ENCODE data around the gene ZNF280A.

ZNF280A gene

GRCh38 chr22:22546490-22546889, 26.4 kb upstream of the ZNF280A start:
- Histone ChIP-seq H3K27ac (ENCODE audit: poor library complexity, severe bottlenecking) (no peak overlapping the region), H3K27me3 (ENCODE audit: insufficient read depth, poor library complexity, severe bottlenecking) (no peaks in the 10 kb centered on the region), H3K4me3 (ENCODE audit: severe bottlenecking) (no peak overlapping the region), H3K9me3 (ENCODE audit: severe bottlenecking) (peaks cover 4% of the 10 kb centered on the region), H3K36me3 (ENCODE audit: low read depth) (no peaks in the 10 kb centered on the region), H3K4me1 (ENCODE audit: insufficient read depth, poor library complexity, severe bottlenecking) (no peaks in the 10 kb centered on the region)
- 0 out of 3 replicates have a peak, but pooled peaks have one; percentile 29 for ATAC-seq (ENCODE audit: low read depth)
- no peak for TF ChIP-seq CTCF (IDR thresholded peaks at IDR 0.05; ENCODE audit: poor library complexity, severe bottlenecking)
- no peak for DNase-seq (ENCODE audit: low spot score)

DNA sequence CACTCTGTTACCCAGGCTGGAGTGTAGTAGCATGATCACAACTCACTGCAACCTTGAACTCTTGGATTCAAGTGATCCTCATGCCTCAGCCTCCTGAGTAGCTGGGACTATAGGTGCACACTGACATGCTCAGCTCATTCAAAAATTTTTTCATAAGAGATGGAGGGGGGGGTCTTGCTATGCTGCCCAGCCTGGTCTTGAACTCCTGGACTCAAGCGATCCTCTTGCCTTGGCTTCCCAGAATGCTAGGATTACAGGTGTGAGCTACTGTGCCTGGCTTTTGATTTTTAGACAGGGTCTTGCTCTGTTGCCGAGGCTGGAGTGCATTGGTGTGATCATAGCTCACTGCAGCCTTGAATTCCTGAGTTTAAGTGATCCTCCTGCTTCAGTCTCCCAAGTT, 25.0 kb upstream of the ZNF280A start:
- no peaks in the 10 kb centered on the region for H3K4me1 ChIP-seq (ENCODE audit: insufficient read depth, poor library complexity, severe bottlenecking)
- ATAC-seq (ENCODE audit: low read depth) = no peak
- H3K27ac ChIP-seq (ENCODE audit: poor library complexity, severe bottlenecking) = no peak overlapping the region
- TF ChIP-seq CTCF (IDR thresholded peaks at IDR 0.05; ENCODE audit: poor library complexity, severe bottlenecking) = no peak
- H3K4me3 ChIP-seq (ENCODE audit: severe bottlenecking) = no peak overlapping the region
- no peaks in the 10 kb centered on the region for H3K27me3 ChIP-seq (ENCODE audit: insufficient read depth, poor library complexity, severe bottlenecking)
- peaks cover 4% of the 10 kb centered on the region for H3K9me3 ChIP-seq (ENCODE audit: severe bottlenecking)
- no peak for DNase-seq (ENCODE audit: low spot score)
- H3K36me3 ChIP-seq (ENCODE audit: low read depth) = no peaks in the 10 kb centered on the region

DNA sequence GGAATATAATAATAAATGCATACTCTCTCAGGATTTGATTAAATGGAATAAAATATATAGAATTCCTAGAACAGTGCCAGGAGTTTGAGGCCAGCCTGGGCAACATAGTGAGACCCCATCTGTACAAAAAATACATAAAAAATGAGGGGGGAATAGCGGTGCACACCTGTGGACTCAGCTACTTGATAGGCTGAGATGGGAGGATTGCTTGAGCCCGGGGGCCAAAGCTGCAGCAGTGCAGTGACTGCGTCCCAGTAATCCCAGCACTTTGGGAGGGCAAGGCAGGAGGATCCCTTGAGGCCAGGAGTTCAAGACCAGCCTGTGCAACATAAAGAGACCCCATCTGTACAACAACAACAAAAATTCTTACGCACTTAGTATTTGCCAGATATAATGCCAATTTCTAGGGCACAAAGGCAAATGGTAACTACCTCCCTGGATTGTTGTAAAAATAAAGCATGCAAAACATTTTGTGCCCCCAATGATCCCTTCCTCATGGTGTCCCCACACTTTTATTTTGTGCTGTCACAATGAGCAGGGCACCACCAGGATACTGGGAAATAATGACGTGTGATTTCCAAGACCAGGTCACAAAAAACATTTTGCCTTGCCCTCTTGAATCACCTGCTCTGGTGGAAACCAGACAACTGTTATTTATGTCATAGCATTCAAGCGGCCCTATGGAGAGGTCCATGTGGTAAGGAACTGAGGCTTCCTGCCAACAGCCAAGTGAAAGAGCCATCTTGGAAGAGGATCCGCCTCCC, 18.3 kb upstream of the ZNF280A start:
- no peak for DNase-seq (ENCODE audit: low spot score)
- Histone ChIP-seq H3K27me3 (ENCODE audit: insufficient read depth, poor library complexity, severe bottlenecking) (no peaks in the 10 kb centered on the region), H3K27ac (ENCODE audit: poor library complexity, severe bottlenecking) (no peak overlapping the region), H3K9me3 (ENCODE audit: severe bottlenecking) (no peaks in the 10 kb centered on the region), H3K36me3 (ENCODE audit: low read depth) (no peaks in the 10 kb centered on the region), H3K4me3 (ENCODE audit: severe bottlenecking) (no peak overlapping the region), H3K4me1 (ENCODE audit: insufficient read depth, poor library complexity, severe bottlenecking) (no peaks in the 10 kb centered on the region)
- no peak for TF ChIP-seq CTCF (IDR thresholded peaks at IDR 0.05; ENCODE audit: poor library complexity, severe bottlenecking)
- no peak for ATAC-seq (ENCODE audit: low read depth)

- no peak overlapping the region for H3K27ac ChIP-seq (ENCODE audit: poor library complexity, severe bottlenecking)
- no peaks in the 10 kb centered on the region for H3K27me3 ChIP-seq (ENCODE audit: insufficient read depth, poor library complexity, severe bottlenecking)
- no peak for TF ChIP-seq CTCF (IDR thresholded peaks at IDR 0.05; ENCODE audit: poor library complexity, severe bottlenecking)
- no peaks in the 10 kb centered on the region for H3K36me3 ChIP-seq (ENCODE audit: low read depth)
- H3K9me3 ChIP-seq (ENCODE audit: severe bottlenecking) = no peaks in the 10 kb centered on the region
- ATAC-seq (ENCODE audit: low read depth) (no peak), DNase-seq (ENCODE audit: low spot score) (no peak)
- no peaks in the 10 kb centered on the region for H3K4me1 ChIP-seq (ENCODE audit: insufficient read depth, poor library complexity, severe bottlenecking)
- no peak overlapping the region for H3K4me3 ChIP-seq (ENCODE audit: severe bottlenecking)
These were observed 16.8 kb upstream of the ZNF280A start for GRCh38 chr22:22536916-22537315.

- no peaks in the 10 kb centered on the region for H3K36me3 ChIP-seq (ENCODE audit: low read depth)
- H3K9me3 ChIP-seq (ENCODE audit: severe bottlenecking) = no peaks in the 10 kb centered on the region
- no peak overlapping the region for H3K4me3 ChIP-seq (ENCODE audit: severe bottlenecking)
- DNase-seq (ENCODE audit: low spot score) (no peak), ATAC-seq (ENCODE audit: low read depth) (no peak)
- H3K27me3 ChIP-seq (ENCODE audit: insufficient read depth, poor library complexity, severe bottlenecking) = no peaks in the 10 kb centered on the region
- no peak for TF ChIP-seq CTCF (IDR thresholded peaks at IDR 0.05; ENCODE audit: poor library complexity, severe bottlenecking)
- H3K4me1 ChIP-seq (ENCODE audit: insufficient read depth, poor library complexity, severe bottlenecking) = no peaks in the 10 kb centered on the region
- H3K27ac ChIP-seq (ENCODE audit: poor library complexity, severe bottlenecking) = no peak overlapping the region
These were observed 16.4 kb upstream of the ZNF280A start for GRCh38 chr22:22536515-22536914.
